HTERT RPE-1 (cell line): ENCODE results near the gene DEFB108B.
"Not testable (repeated sequence)": the region's sequence is repeated elsewhere in the genome, so short reads cannot be mapped to it uniquely, and the experiment has no call there.

ENCODE experiments used
- in situ Hi-C: fragments of 300-500 bp; cut with MboI; formaldehyde crosslinking; loops from 4 replicates; pipeline ENCODE4 v1.14.3; 2020; ENCODE audit warnings: low sequenced_read_pairs

The DEFB108B gene, protein sequence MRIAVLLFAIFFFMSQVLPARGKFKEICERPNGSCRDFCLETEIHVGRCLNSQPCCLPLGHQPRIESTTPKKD

DNA sequence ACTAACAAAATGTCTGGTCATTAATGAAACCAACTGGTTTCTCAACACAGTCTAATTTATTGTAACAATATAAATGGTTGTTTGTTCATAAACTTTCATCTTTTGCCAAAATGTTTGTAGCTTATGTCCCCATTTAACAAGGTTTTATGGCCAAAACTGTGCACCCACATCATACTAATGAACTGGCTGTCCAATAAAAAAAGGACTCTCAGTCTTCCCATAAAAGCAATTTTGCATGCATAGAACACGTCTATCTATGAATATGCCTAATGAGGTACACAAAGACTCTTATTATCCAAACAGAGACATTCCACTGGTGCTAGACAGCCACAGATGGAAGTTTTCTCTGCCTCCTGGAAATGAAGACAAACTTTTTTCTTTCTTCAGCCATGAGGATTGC is at the start of gene DEFB108B:
DEFB108B (plus strand) TSS at position 390 of the 400 bp plus-strand sequence; CDS start at position 390, 0 bp downstream.
- in situ Hi-C loops, result not testable (repeated sequence)

DNA sequence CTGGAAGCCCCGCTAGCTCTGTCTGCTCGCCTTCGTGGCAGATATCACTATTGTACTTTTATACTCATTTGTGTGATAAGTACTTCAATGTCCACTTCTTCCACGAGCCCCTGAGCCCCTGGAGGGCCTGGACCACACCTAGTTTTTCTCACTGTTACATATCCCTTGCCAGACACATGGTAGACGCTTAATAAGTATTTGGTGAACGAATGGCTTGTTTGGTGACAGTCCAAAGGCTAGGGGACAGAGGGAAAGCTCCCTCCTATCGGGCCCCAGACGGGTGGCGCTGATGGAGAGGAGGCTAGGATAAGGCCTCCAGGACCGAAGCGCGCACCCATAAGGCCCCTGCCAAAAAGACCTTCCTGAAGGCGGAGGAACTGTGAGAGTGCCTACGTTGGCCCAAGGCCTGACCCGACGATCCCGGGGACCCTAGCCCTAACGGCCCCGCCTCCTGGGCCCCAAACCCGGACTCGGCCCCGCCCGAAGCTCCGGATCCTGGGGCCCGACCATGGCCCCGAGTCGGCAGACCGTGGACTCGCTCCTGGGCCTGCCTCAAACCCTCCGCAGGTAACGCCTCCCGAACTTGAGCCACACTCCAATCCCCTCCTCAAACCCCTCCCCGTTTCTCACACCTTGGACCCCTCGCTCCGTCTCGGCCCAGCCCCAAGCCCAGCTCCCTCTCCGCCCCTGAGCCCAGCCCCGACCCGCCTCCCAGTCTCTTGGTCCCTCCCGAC is 46.7 kb upstream of the DEFB108B start:
- in situ Hi-C loops, result not testable (repeated sequence)

DNA sequence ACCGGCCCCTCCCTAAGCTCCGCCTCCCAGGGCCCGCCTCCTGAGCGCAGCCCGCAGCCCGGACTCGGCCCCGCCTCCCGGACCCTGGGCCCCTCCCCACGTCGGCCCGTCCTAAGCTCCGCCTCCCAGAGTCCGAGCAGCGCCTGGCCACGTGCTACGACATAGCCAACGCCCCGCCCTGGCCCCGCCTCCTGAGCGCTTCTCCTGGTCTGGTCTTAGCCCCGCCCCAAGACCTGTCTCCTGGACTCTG is 46.2 kb upstream of the DEFB108B start:
- in situ Hi-C loops, result not testable (repeated sequence)

DNA sequence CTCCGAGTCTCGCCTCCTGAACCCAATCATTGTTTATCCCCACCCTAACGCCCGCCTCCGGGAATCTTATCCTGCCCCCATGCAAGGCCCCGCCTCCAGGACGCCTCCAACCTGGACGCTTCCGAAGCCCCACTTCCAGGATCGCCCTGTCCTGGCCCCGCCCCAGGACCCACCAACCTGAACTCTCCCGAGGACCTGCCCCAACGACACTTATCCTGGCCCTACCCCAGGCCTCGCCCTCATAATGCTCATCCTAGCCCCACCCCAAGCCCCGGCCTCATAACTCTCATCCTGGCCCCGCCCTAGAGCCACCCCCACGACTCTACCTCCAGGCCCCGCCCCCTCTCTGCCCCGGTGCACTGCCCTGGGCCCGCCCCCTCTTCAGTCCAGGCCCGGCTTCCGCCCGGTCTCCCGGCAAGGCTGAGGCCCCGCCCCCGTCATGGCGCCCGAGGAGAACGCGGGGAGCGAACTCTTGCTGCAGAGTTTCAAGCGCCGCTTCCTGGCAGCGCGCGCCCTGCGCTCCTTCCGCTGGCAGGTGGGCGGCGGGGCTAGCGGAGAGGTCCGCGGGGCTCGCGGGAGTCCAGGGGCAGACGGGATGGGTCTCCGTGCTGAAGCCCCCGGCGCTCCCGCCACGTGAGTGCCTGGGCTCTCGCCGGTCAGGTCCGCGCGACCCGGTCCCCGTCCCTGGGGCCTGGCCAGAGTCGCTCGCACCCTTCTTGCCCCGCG is 45.7 kb upstream of the DEFB108B start:
- in situ Hi-C loops, result no loop called here

DNA sequence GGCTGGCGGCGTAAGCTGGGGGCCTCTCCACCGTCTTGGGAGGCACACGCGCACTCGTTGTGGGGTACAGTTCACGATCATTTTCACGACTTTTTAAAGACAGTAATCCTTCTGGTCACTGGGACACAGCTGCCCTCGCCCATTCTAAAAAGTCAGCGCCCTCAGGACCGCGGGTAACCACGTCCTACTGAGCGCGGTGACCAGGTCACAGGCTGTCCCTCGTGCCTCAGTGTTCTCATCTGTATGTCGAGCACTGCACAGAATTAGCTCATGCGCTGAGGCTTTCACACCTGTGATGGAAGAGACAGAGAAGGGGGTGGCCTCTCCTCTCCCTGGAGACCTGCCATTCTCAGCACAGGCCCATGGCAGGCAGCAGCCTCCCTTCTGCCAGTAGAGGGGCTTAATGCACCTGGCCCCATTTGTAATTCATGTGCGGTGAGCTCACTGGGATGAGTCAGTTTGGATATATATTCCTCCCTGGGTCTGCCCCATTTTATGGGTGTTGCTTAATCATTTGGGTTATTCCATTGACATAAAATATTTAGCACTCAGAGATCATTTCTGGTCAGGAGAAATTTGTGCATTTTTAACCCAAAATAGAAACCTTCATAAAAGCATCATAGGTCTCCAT is 45.1 kb upstream of the DEFB108B start:
- in situ Hi-C loops, result not testable (repeated sequence)

DNA sequence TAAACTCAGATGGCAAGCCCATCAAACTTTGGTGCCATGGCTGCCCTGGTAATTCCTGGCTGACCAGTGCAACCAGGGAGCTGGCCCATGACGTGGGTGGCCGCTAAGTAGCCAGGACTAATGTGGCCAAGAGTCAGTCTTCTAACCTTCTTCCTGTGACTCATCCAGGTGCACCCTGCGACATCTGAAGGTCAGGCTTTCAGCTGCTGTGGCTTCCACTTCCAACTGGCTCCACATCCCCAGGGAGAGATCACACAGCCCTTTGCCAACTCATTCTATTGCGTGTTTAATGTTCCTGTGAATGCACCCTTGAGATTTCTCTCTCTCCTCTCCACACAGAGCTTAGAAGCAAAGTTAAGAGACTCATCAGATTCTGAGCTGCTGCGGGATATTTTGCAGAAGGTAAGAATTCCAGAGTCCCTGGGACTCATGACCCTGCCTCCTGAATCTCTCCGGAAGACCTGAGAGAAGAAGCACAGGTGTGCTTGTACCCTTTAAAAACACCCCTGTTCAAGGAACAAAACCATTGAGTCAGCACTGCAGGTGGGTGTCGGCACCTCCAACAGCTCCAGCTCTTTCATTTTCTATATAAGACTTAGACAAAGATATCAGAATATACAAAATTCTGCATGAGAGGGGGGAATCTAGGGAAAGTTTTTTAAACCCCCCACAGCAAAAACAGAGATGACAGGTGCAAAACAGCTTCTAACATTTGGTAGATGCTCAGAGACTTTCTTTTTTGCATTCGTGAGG is 43.4 kb upstream of the DEFB108B start:
- in situ Hi-C loops, result not testable (repeated sequence)

DNA sequence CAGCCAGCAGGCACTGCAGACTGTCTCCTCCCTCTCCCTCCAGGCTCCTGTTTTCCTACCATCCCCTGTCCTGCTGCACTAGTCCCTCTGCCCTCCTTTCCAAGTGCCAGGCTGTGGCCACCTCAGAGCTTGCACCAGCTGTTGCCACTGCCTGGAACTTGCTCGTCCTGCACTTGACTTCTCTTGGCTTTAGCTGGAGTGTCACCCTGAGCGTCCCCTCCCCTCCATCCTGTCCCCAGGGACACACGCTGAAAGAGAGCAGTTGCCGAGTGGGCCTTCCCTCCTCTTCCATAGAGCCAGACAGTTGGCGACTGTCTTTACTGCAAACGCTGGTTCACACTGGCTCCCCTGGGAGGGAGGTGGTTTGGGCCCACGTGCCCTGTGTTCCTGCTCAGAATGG is 41.9 kb upstream of the DEFB108B start:
- in situ Hi-C loops, result not testable (repeated sequence)

DNA sequence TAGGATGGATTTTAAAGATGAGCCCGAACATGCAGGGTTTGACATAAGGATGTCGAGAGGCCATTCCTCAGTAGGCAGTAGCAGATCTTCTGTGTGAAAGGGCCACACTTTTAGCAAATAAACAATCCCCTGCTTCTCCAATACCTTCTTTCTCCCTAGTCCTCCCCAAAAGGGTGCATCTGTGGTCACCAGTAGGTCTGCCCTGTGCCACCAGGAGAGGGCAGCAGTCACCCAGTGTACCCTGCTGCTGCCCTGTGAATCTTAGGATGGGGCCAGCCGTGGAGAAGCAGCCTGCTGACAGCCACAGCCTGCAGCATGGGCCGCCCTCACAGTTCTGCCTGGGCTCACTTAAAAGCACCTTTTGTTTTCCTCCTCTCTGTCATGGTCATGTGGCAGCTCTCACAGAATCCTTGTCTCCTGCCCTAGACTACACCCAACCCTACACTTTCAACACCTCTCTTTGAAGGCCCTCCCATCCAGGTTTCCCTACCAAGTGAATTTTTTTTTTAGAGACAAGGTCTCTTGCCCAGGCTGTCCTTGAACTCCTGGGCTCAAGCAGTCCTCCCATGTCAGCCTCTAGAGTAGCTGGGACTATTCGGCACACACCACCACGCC is 40.3 kb upstream of the DEFB108B start:
- in situ Hi-C loops, result not testable (repeated sequence)

DNA sequence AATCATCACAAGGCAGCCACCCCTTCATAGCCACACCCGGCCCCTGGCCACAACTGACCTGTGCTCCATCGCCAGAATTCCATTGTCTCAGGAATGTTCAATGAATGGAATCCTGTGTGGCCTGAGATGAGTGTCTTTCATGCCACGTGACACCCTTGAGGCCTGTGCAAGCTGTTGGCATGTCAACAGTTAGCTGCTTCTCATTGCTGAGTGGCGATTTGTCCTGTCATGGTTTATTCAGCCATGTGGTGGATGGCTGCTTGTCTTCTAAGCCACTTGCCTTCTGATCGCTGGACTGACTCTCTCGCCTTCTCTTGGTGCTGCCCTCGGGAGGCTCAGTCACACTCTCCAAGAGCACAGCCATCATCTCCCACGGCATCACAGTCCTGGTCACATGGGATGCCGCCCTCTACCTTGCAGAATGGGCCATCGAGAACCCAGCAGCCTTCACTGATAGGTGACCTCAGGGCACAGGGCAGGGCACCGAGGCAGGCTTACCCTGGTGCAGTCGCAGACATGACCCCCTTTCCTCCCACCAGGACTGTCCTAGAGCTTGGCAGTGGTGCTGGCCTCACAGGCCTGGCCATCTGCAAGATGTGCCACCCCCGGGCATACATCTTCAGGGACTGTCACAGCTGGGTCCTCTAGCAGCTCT is 38.5 kb upstream of the DEFB108B start:
- in situ Hi-C loops, result not testable (repeated sequence)

DNA sequence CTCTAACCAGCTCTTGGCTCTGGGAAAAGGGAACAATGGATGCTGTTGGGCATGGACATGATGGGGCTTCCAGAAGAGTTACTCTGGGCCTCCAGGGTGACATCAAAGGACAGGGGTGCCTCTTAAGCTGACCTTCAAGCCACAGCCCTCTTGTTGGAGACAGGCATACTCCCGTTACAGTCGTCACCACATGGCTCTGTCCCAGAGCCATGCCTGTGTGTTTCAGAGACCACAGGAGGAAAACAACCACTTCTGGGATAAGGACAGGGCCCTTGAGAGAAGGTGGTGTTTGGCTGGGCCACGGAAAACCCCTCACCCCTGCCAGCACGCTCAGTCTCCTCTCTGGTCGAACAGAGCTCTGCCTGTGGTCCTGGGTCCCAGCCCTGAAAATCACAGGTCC is 37.8 kb upstream of the DEFB108B start:
- in situ Hi-C loops, result not testable (repeated sequence)

DNA sequence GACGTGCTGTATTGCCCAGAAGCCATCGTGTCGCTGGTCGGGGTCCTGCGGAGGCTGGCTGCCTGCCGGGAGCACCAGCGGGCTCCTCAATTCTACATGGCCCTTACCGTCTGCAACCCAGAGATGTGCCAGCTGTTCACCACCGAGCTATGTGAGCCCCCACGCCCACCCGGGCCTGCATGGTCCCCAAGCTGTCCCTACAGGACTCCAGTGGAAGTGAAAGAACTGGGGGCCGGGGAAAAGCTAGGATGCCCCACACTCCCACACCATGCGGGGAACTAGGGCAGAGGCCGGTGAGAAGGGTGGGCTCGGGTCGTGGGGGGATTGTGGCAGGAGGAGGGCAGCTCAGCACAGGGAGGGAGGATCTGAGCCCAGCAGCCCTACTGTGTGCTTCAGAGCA is 37.0 kb upstream of the DEFB108B start:
- in situ Hi-C loops, result not testable (repeated sequence)

DNA sequence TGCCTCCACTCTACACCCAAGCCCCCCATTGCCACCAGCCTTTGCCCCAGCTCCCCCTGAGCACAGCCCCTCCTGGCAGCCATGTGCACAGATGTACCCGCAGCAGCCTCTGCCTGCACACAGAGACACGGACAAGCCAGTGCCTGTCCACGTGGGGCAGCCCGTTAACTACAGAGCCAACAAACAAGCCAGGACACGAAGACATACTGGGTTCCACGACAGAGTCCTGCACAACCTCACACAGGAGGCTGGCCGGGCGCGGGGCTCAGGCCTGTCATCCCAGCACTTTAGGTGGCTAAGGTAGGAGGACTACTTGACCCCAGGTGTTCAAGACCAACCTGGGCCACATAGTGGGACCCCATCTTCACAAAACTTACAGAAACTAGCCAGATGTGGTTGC is 36.2 kb upstream of the DEFB108B start:
- in situ Hi-C loops, result not testable (repeated sequence)

DNA sequence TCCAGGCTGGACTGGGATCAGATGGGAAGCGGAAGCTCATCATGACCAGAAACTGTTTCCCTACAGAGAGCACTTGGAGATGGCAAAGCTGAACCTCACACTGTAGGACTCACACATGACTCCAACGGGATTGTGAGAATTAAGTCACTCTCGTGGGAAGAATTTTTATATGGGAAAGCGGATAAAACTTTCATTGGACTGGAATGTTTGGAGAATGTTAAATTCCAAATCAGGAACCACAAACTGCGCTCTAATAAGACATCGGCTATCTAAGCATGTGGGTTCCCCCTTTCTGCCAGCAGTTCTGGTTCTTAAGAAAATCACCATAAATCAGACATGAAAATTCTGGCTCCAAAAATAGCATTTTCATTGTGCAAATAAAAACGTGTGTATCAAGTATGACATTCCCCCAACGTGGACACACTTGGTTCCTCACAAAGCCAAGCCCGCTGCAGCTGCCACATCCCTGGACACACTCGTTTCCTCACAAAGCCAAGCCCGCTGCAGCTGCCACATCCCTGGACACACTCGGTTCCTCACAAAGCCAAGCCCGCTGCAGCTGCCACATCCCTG is 33.4 kb upstream of the DEFB108B start:
- in situ Hi-C loops, result not testable (repeated sequence)

DNA sequence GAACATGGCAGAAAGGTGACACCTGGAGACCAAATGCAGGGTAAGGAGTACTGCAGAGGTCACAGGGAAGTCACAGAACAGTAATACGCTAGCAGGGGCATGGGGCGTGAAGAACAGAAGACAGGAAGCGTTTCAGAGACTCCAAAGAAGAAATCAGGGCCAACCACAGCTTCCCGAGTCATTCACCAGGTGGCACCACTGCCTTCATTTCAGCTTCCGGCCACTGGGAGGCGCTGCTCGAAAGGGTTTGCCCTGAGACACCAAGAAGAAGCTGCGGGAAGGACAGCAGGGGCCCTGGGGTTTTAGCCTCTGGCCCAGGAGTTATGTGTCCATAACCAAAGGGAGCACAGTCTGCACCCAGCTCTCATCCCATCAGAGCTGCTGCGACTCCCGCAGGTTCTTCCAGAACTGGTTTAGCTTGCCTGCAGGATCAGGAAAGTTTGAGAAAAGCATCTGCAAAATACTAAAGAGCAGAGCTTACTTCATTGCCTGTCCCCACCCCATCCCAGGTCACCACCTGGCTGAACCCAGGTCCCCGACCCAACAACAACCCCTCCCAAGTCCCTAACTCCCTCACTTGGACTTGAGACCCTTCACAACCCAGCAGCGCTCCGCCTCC is 32.6 kb upstream of the DEFB108B start:
- in situ Hi-C loops, result not testable (repeated sequence)

DNA sequence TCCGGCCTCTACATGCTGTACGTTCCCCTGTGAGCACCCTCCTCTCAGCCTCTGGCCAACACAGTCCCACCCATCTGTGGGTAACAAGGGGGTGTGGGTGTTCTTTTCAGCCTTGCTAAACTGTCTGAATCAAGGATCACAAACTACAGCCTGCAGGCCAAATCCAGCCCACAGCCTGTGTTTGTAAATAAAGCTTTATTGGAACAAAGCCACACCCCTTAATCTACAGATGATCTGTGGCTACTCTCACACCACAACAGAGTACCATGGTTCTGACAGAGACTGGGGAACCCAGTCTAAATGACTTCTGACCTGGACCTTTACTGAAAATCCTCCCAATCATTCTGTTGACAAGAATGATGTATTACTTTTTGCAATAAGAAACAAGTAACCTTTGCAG is 32.0 kb upstream of the DEFB108B start:
- in situ Hi-C loops, result not testable (repeated sequence)

DNA sequence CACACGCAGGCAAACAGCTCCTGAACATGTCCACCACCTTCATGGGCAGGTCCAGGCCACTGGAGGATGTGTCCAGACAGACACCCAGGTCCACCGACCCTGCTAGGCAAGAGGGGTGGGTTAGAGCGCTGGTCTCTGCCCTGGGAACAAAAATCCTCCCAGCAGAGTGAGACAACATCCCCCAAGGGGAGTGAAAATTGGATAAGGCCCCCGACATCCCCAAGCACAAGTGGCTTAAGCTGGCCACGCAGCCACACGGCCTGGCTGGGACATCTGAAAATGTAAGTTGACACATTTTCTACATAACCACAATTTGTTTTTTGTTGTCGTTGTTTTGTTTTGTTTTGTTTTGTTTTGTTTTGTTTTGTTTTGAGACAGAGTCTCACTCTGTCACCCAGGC is 30.1 kb upstream of the DEFB108B start:
- in situ Hi-C loops, result not testable (repeated sequence)

DNA sequence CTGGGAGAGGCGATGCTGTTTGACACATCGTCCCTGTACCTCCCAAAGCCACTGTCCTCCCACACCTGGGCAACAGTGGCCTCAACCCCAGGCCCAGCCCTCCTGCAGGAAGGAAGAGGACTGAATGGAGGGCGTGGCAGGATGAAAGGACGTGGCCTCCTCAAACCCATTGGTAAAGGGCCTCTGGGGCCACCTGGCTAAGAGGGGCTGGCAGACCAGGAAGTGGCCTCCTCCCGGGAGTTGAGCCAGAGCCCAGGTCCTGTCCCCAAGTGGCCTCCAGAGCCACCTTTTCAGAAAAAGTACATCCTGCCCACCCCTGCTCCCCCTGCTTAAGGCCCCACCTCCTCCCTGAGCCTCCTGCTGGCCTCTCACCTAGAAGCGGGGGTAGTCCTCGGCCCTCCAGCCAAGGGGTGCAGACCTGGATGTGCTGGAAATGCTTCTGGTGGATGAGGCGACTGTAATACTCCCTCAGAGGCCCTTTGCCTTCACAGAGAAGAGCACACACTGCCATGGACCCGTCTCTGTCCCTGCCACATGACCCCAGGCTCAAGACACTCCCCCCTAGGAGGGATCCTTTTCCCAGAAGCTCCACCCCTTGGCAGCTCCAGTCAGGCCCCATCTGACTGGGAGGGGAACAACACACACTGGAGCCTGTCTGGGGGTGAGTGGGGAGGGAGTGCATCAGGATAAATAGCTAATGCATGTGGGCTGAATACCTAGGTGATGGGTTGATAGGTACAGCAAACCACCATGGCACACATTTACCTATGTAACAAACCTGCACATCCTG is 28.6 kb upstream of the DEFB108B start:
- in situ Hi-C loops, result not testable (repeated sequence)

DNA sequence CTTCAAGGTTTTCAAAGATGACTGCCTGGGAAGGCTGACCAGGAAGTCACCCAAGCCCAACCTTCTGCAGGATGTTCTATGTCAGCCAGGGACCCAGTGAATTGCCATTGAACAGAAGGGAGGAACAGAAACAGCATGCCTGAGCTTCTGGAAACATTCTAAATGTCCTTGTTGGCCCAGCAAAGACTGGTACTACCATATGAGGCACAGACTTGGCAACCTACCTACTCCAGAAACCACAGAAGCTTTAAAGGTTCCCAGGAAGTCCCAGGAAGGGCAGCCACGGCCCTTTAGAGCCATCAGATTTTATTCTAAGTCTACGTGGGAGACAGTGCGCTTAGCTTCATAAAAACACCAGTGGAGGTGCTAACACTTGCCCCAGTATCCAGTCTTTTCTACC is 20.5 kb upstream of the DEFB108B start:
- in situ Hi-C loops, result not testable (repeated sequence)
